Upper lobe of left lung (tissue), 6 donors: ENCODE data around the gene TMEM87A. TPM values are rescaled to one million over a fixed set of nuclear protein-coding genes. Genes with fewer than 3 reads are reported as not detected.
A peak's percentile ranks its signal among the peaks of the same experiment; 100 is the strongest.

ENCODE experiments used
- ATAC-seq, 2 donors: fragments of 200-7000 bp; cut with Tn5 transposase; one replicate each; pipeline ENCODE4 v1.9.1; 2022; ENCODE audit warnings: mild to moderate bottlenecking in 2 of 2, moderate library complexity in 2 of 2; ENCODE audit not compliant: low FRiP score in 2 of 2
- DNase-seq, 2 donors: peaks; one replicate each; pipeline ENCODE4 v3.0.0-alpha.2; 2019 to 2020
- H3K27ac ChIP-seq, 4 donors: fragments of 200-600 bp; sonication (generic); one replicate each; pipeline ENCODE4 v1.5.1; 2016 to 2019
- H3K27me3 ChIP-seq, 4 donors: fragments of 200-600 bp; sonication (generic); one replicate each; pipeline ENCODE4 v1.5.1; 2017 to 2019
- H3K36me3 ChIP-seq, 4 donors: fragments of 200-600 bp; sonication (generic); one replicate each; pipeline ENCODE4 v1.5.1; 2016 to 2019
- H3K4me1 ChIP-seq, 4 donors: fragments of 200-600 bp; sonication (generic); one replicate each; pipeline ENCODE4 v1.5.1; 2018 to 2019
- H3K4me3 ChIP-seq, 4 donors: fragments of 200-600 bp; sonication (generic); one replicate each; pipeline ENCODE4 v1.5.1; 2017 to 2019; ENCODE audit warnings: mild to moderate bottlenecking in 2 of 4, moderate library complexity in 1 of 4
- H3K9me3 ChIP-seq, 4 donors: fragments of 200-600 bp; sonication (generic); one replicate each; pipeline ENCODE4 v1.5.1; 2018 to 2019
- EP300 ChIP-seq, 4 donors: sonication (generic); formaldehyde crosslinking; IDR thresholded peaks; one replicate each; pipeline ENCODE4 v1.5.1; 2017; ENCODE audit warnings: antibody characterized with exemption in 4 of 4, control low read depth in 2 of 4
- POLR2A ChIP-seq, 4 donors: fragments of 450-650 bp; IDR thresholded peaks; one replicate each; pipeline ENCODE4 v1.5.1; 2016 to 2017; ENCODE audit warnings: antibody characterized with exemption in 4 of 4, mild to moderate bottlenecking in 2 of 4
- POLR2AphosphoS5 ChIP-seq, 2 donors: sonication (generic); formaldehyde crosslinking; IDR thresholded peaks; one replicate each; pipeline ENCODE4 v1.5.1; 2017; ENCODE audit warnings: antibody characterized with exemption in 2 of 2
- WGBS, 2 donors: methylation state at CpG; one replicate each; pipeline ENCODE4 v1.1.5; 2017 to 2018; 5-methylcytosine and 5-hydroxymethylcytosine counted together
- total RNA-seq, 6 donors: library from RNA; depleted of rRNA in 4 of 6; stranded (reverse); fragments of >200 nt in 4 of 6; gene quantifications; one replicate each; pipeline versions ENCODE4 v1.1.0 to v1.2.1, GENCODE V29; 2016 to 2021
- TF ChIP-seq, protein P1 (sequence below), 6 experiments: fragments of 450-650 bp in 4 of 6; fragments of 200-600 bp in 2 of 6; sonication (generic) in 2 of 6; IDR thresholded peaks; one replicate each; pipeline ENCODE4 v1.5.1; 2016 to 2019; ENCODE audit warnings: antibody characterized with exemption in 6 of 6
- donor health status: DM: no; HTN: no; CAD: no; lungs with moderate emphysema.
- donor health status: DM: no; HTN: yes; CAD: no; lungs with severe emphysema.

Gene TMEM87A
- total RNA-seq, 6 donors from 2014 or later, result 50.2 to 242 (median 119) TPM

- TF ChIP-seq EP300 (IDR thresholded peaks at IDR 0.05) (no peak), POLR2A (IDR thresholded peaks at IDR 0.05) (no peak), POLR2AphosphoS5 (IDR thresholded peaks at IDR 0.05) (no peak)
- TF ChIP-seq, protein P1, sequence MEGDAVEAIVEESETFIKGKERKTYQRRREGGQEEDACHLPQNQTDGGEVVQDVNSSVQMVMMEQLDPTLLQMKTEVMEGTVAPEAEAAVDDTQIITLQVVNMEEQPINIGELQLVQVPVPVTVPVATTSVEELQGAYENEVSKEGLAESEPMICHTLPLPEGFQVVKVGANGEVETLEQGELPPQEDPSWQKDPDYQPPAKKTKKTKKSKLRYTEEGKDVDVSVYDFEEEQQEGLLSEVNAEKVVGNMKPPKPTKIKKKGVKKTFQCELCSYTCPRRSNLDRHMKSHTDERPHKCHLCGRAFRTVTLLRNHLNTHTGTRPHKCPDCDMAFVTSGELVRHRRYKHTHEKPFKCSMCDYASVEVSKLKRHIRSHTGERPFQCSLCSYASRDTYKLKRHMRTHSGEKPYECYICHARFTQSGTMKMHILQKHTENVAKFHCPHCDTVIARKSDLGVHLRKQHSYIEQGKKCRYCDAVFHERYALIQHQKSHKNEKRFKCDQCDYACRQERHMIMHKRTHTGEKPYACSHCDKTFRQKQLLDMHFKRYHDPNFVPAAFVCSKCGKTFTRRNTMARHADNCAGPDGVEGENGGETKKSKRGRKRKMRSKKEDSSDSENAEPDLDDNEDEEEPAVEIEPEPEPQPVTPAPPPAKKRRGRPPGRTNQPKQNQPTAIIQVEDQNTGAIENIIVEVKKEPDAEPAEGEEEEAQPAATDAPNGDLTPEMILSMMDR (IDR thresholded peaks at IDR 0.05), result no peak
- Histone ChIP-seq H3K36me3 (peaks cover 31 to 99% (median 64%) of the 10 kb centered on the region in 4 donors), H3K27me3 (no peaks in the 10 kb centered on the region), H3K9me3 (no peaks in the 10 kb centered on the region), H3K27ac (peak overlapping the region in 2 of 4 donors; percentile 5 to 20), H3K4me1 (no peaks in the 10 kb centered on the region), H3K4me3 (no peak overlapping the region)
- 73 to 78% methylated on average over 6 of the region's 6 CpGs for WGBS, 2 donors
- DNase-seq (peak in 1 of 2 donors; percentile 53), ATAC-seq (peak in 1 of 2 donors; percentile 72)
These were observed 90.3 kb downstream of the TMEM87A start for GRCh38 chr15:42182961-42183360.

GRCh38 chr15:42182328-42182886, 90.8 kb downstream of the TMEM87A start:
- peak in 1 of 2 donors; percentile 40 for ATAC-seq
- 89 to 92% methylated on average over 6 of the region's 6 CpGs for WGBS, 2 donors
- Histone ChIP-seq H3K4me3 (no peak overlapping the region), H3K4me1 (no peaks in the 10 kb centered on the region), H3K27me3 (no peaks in the 10 kb centered on the region), H3K36me3 (peaks cover 34 to 99% (median 65%) of the 10 kb centered on the region in 4 donors), H3K27ac (peak overlapping the region in 2 of 4 donors; percentile 7 to 20), H3K9me3 (no peaks in the 10 kb centered on the region)
- TF ChIP-seq, protein P1 (IDR thresholded peaks at IDR 0.05), result no peak
- TF ChIP-seq POLR2A (IDR thresholded peaks at IDR 0.05) (no peak), EP300 (IDR thresholded peaks at IDR 0.05) (no peak), POLR2AphosphoS5 (IDR thresholded peaks at IDR 0.05) (no peak)
- no peak for DNase-seq

- no peak overlapping the region for H3K4me3 ChIP-seq
- peaks cover 23 to 95% (median 54%) of the 10 kb centered on the region in 4 donors for H3K36me3 ChIP-seq
- DNase-seq (no peak), ATAC-seq (no peak)
- H3K4me1 ChIP-seq, result peaks cover 0 to 7% (median 1%) of the 10 kb centered on the region in 4 donors
- no peaks in the 10 kb centered on the region for H3K27me3 ChIP-seq
- H3K9me3 ChIP-seq, result no peaks in the 10 kb centered on the region
- WGBS, 2 donors, result 89% methylated on average over 2 of the region's 2 CpGs
- H3K27ac ChIP-seq, result no peak overlapping the region
- no peak for TF ChIP-seq POLR2AphosphoS5 (IDR thresholded peaks at IDR 0.05)
- TF ChIP-seq POLR2A (IDR thresholded peaks at IDR 0.05), result no peak
- TF ChIP-seq EP300 (IDR thresholded peaks at IDR 0.05), result no peak
- TF ChIP-seq, protein P1 (IDR thresholded peaks at IDR 0.05), result no peak
These were observed 95.2 kb downstream of the TMEM87A start for GRCh38 chr15:42178056-42178455.

- Histone ChIP-seq H3K4me3 (no peak overlapping the region), H3K36me3 (peaks cover 12 to 93% (median 57%) of the 10 kb centered on the region in 4 donors), H3K27ac (peak overlapping the region in 2 of 4 donors; percentile 3 to 12), H3K27me3 (no peaks in the 10 kb centered on the region), H3K9me3 (no peaks in the 10 kb centered on the region), H3K4me1 (peaks cover 9 to 29% (median 14%) of the 10 kb centered on the region in 4 donors)
- no peak for DNase-seq
- WGBS, 2 donors, result 50 to 51% methylated on average over 5 of the region's 5 CpGs
- ATAC-seq, result no peak
- TF ChIP-seq, protein P1 (IDR thresholded peaks at IDR 0.05), result no peak
- no peak for TF ChIP-seq EP300 (IDR thresholded peaks at IDR 0.05)
- no peak for TF ChIP-seq POLR2A (IDR thresholded peaks at IDR 0.05)
- no peak for TF ChIP-seq POLR2AphosphoS5 (IDR thresholded peaks at IDR 0.05)
These were observed 97.6 kb downstream of the TMEM87A start for GRCh38 chr15:42175671-42176070.

DNA sequence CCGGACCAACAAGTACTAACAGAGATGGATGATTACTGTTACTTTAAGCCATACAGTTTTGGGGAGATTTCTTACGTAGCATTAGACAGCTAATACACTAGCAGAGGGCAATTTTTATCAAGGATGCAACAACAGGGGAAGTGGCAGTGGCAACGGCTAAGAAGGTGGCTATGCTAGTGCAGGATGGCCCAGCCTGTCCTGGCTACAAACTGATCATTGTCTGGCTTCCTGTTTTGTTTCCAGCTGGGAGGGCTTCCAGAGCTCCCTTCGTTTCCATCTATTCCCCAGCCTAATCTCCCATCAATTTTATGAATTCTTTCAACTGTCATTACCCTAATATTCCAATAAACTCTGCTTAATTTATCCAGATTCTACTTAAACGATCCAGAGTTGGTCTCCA, 100.8 kb downstream of the TMEM87A start:
- no peak for ATAC-seq
- 65 to 75% methylated on average over 5 of the region's 5 CpGs for WGBS, 2 donors
- Histone ChIP-seq H3K36me3 (peaks cover 4 to 90% (median 50%) of the 10 kb centered on the region in 4 donors), H3K9me3 (no peaks in the 10 kb centered on the region), H3K27ac (peak overlapping the region in 1 of 4 donors; percentile 12), H3K4me1 (peaks cover 9 to 29% (median 14%) of the 10 kb centered on the region in 4 donors), H3K27me3 (no peaks in the 10 kb centered on the region), H3K4me3 (no peak overlapping the region)
- no peak for DNase-seq
- no peak for TF ChIP-seq EP300 (IDR thresholded peaks at IDR 0.05)
- TF ChIP-seq, protein P1 (IDR thresholded peaks at IDR 0.05), result no peak
- no peak for TF ChIP-seq POLR2A (IDR thresholded peaks at IDR 0.05)
- no peak for TF ChIP-seq POLR2AphosphoS5 (IDR thresholded peaks at IDR 0.05)
